ENCODE results near the gene SPESP1. TPM values are rescaled to one million over a fixed set of nuclear protein-coding genes. Genes with fewer than 3 reads are reported as not detected.

SPESP1 gene
- total and polyA plus RNA-seq, 4 donors, result 0.33 to 3.2 (median 1.4) TPM

- Histone ChIP-seq H3K27ac (ENCODE audit: low read depth in 1 of 2, low read length in 2 of 2) (no peak overlapping the region), H3K4me3 (ENCODE audit: low read depth in 1 of 3, low read length in 3 of 3) (no peak overlapping the region), H3K36me3 (ENCODE audit: control insufficient read depth in 4 of 4, insufficient read depth in 3 of 4, low read depth in 1 of 4, low read length in 3 of 4) (no peaks in the 10 kb centered on the region), H3K9me3 (ENCODE audit: control insufficient read depth in 4 of 4, low read length in 3 of 4) (peaks cover 0 to 1% (median 0%) of the 10 kb centered on the region in 4 donors), H3K9ac (ENCODE audit: low read depth in 1 of 2, low read length in 2 of 2) (no peak overlapping the region), H3K27me3 (ENCODE audit: control insufficient read depth in 4 of 4, insufficient read depth in 4 of 4, low read length in 3 of 4) (peaks cover 0 to 3% (median 0%) of the 10 kb centered on the region in 4 donors), H3K4me1 (ENCODE audit: control insufficient read depth in 4 of 4, insufficient read depth in 4 of 4, low read length in 3 of 4) (no peaks in the 10 kb centered on the region)
- no peak for TF ChIP-seq SP1 (IDR thresholded peaks at IDR 0.05)
- TF ChIP-seq EGR1 (IDR thresholded peaks at IDR 0.05; ENCODE audit: low read depth in 2 of 2), result no peak
- TF ChIP-seq FOXA1 (IDR thresholded peaks at IDR 0.05), result no peak
- no peak for TF ChIP-seq NR2F2 (IDR thresholded peaks at IDR 0.05)
- no peak for TF ChIP-seq ZBTB33 (IDR thresholded peaks at IDR 0.05)
- no peak for TF ChIP-seq RXRA (IDR thresholded peaks at IDR 0.05)
- TF ChIP-seq ATF3 (IDR thresholded peaks at IDR 0.05), result no peak
- no peak for TF ChIP-seq MAX (IDR thresholded peaks at IDR 0.05)
- no peak for TF ChIP-seq TAF1 (conservative IDR thresholded peaks at IDR 0.05)
- no peak for TF ChIP-seq GABPA (IDR thresholded peaks at IDR 0.05 in 1 of 2, conservative IDR thresholded peaks at IDR 0.05 in 1 of 2)
- no peak for TF ChIP-seq YY1 (IDR thresholded peaks at IDR 0.05)
- no peak for TF ChIP-seq HNF4G (IDR thresholded peaks at IDR 0.05)
- no peak for TF ChIP-seq JUND (IDR thresholded peaks at IDR 0.05)
- no peak for TF ChIP-seq REST (IDR thresholded peaks at IDR 0.05)
- WGBS, result 87% methylated on average over 2 of the region's 2 CpGs
- DNase-seq (ENCODE audit: low spot score), result no peak
Measured at GRCh38 chr15:68910816-68911215, 19.5 kb upstream of the SPESP1 start.

GRCh38 chr15:68921926-68922325, 8.4 kb upstream of the SPESP1 start:
- H3K4me1 ChIP-seq (ENCODE audit: control insufficient read depth in 4 of 4, insufficient read depth in 4 of 4, low read length in 3 of 4), result no peaks in the 10 kb centered on the region
- no peak overlapping the region for H3K4me3 ChIP-seq (ENCODE audit: low read depth in 1 of 3, low read length in 3 of 3)
- H3K9ac ChIP-seq (ENCODE audit: low read depth in 1 of 2, low read length in 2 of 2), result no peak overlapping the region
- DNase-seq (ENCODE audit: low spot score), result no peak
- no peaks in the 10 kb centered on the region for H3K9me3 ChIP-seq (ENCODE audit: control insufficient read depth in 4 of 4, low read length in 3 of 4)
- WGBS, result 0% methylated on average over 1 of the region's 1 CpG
- H3K27me3 ChIP-seq (ENCODE audit: control insufficient read depth in 4 of 4, insufficient read depth in 4 of 4, low read length in 3 of 4), result peaks cover 0 to 3% (median 0%) of the 10 kb centered on the region in 4 donors
- no peaks in the 10 kb centered on the region for H3K36me3 ChIP-seq (ENCODE audit: control insufficient read depth in 4 of 4, insufficient read depth in 3 of 4, low read depth in 1 of 4, low read length in 3 of 4)
- H3K27ac ChIP-seq (ENCODE audit: low read depth in 1 of 2, low read length in 2 of 2), result no peak overlapping the region
- no peak for TF ChIP-seq ZBTB33 (IDR thresholded peaks at IDR 0.05)
- TF ChIP-seq YY1 (IDR thresholded peaks at IDR 0.05), result no peak
- TF ChIP-seq REST (IDR thresholded peaks at IDR 0.05), result no peak
- no peak for TF ChIP-seq NR2F2 (IDR thresholded peaks at IDR 0.05)
- no peak for TF ChIP-seq HNF4G (IDR thresholded peaks at IDR 0.05)
- no peak for TF ChIP-seq JUND (IDR thresholded peaks at IDR 0.05)
- TF ChIP-seq GABPA (IDR thresholded peaks at IDR 0.05 in 1 of 2, conservative IDR thresholded peaks at IDR 0.05 in 1 of 2), result no peak
- no peak for TF ChIP-seq ATF3 (IDR thresholded peaks at IDR 0.05)
- no peak for TF ChIP-seq FOXA1 (IDR thresholded peaks at IDR 0.05)
- TF ChIP-seq RAD21 (IDR thresholded peaks at IDR 0.05), result no peak
- no peak for TF ChIP-seq HNF4A (conservative IDR thresholded peaks at IDR 0.05)
- TF ChIP-seq CTCF (IDR thresholded peaks at IDR 0.05; ENCODE audit: low read depth, low read length, missing input control), result no peak
- TF ChIP-seq FOXA2 (IDR thresholded peaks at IDR 0.05), result no peak
- TF ChIP-seq EGR1 (IDR thresholded peaks at IDR 0.05; ENCODE audit: low read depth in 2 of 2), result no peak

Measured in liver (tissue), 9 donors.